Inflammatory macrophage treated with lipopolysaccharide for 4 hours (primary cell): ENCODE measurements around the gene RFNG.

Experiments used
- DNase-seq: peaks from one replicate; pipeline ENCODE4 v3.0.0-alpha.2; 2020

RFNG gene

GRCh38 chr17:82051776-82052637 is at the start of gene RFNG, which contains the start of gene GPS1:
RFNG (minus strand) TSS chr17:82051811; CDS start chr17:82051766, 45 bp downstream.
GPS1 (plus strand) TSS chr17:82051898; CDS start chr17:82051932, 34 bp downstream.
- peak; percentile 70 for DNase-seq

GRCh38 chr17:82101301-82101715 is 49.7 kb upstream of the RFNG start:
- no peak for DNase-seq

GRCh38 chr17:82100502-82101298 is 49.1 kb upstream of the RFNG start:
- DNase-seq = no peak

- DNase-seq = no peak
Measured at GRCh38 chr17:82098939-82099763, 47.5 kb upstream of the RFNG start.

GRCh38 chr17:82098169-82098938 is 46.7 kb upstream of the RFNG start, which contains the start of gene FASN:
FASN (minus strand) TSS chr17:82098236; CDS start chr17:82096445, 1,791 bp downstream.
- DNase-seq = peak; percentile 97

- DNase-seq = no peak
Measured at GRCh38 chr17:82097919-82098168, 46.2 kb upstream of the RFNG start.

- DNase-seq = peak; percentile 43
Measured at GRCh38 chr17:82097184-82097918, 45.7 kb upstream of the RFNG start.

- DNase-seq = no peak
Measured at GRCh38 chr17:82096709-82097183, 45.1 kb upstream of the RFNG start.

GRCh38 chr17:82095777-82096708 is 44.4 kb upstream of the RFNG start:
- DNase-seq = no peak

- DNase-seq = no peak
Measured at GRCh38 chr17:82094931-82095776, 43.5 kb upstream of the RFNG start.

- no peak for DNase-seq
Measured at GRCh38 chr17:82092995-82093751, 41.6 kb upstream of the RFNG start.

- no peak for DNase-seq
Measured at GRCh38 chr17:82092628-82092994, 41.0 kb upstream of the RFNG start.

- DNase-seq = no peak
Measured at GRCh38 chr17:82092094-82092586, 40.5 kb upstream of the RFNG start.

GRCh38 chr17:82091264-82092066 is 39.9 kb upstream of the RFNG start:
- no peak for DNase-seq

- DNase-seq = no peak
Measured at GRCh38 chr17:82090549-82091263, 39.1 kb upstream of the RFNG start.

- DNase-seq = no peak
Measured at GRCh38 chr17:82089723-82090548, 38.3 kb upstream of the RFNG start.
